ENCODE results near the gene SLC38A10.
A peak's percentile ranks its signal among the peaks of the same experiment; 100 is the strongest.

Gene SLC38A10

GRCh38 chr17:81222906-81223761 is 72.0 kb downstream of the SLC38A10 start, which contains the start of gene CEP131:
CEP131 (minus strand) TSS chr17:81222965; CDS start chr17:81220056, 2,909 bp downstream.
- DNase-seq: peak; percentile 100

GRCh38 chr17:81222620-81222905 is 72.5 kb downstream of the SLC38A10 start:
- DNase-seq: no peak

- DNase-seq: peak; percentile 52
Observed at GRCh38 chr17:81221842-81222619, 73.1 kb downstream of the SLC38A10 start.

- DNase-seq: no peak
Observed at GRCh38 chr17:81221371-81221841, 73.7 kb downstream of the SLC38A10 start.

- no peak for DNase-seq
Observed at GRCh38 chr17:81219476-81220180, 75.5 kb downstream of the SLC38A10 start.

GRCh38 chr17:81218991-81219390 is 76.1 kb downstream of the SLC38A10 start:
- no peak for DNase-seq

- no peak for DNase-seq
Observed at GRCh38 chr17:81218459-81218858, 76.6 kb downstream of the SLC38A10 start.

GRCh38 chr17:81217491-81217890 is 77.6 kb downstream of the SLC38A10 start:
- no peak for DNase-seq

GRCh38 chr17:81213978-81214377 is 81.1 kb downstream of the SLC38A10 start:
- DNase-seq: no peak

- DNase-seq: no peak
Observed at GRCh38 chr17:81212365-81212764, 82.7 kb downstream of the SLC38A10 start.

GRCh38 chr17:81210868-81211267 is 84.2 kb downstream of the SLC38A10 start:
- no peak for DNase-seq

- DNase-seq: no peak
Observed at GRCh38 chr17:81210466-81210865, 84.6 kb downstream of the SLC38A10 start.

- DNase-seq: no peak
Observed at GRCh38 chr17:81209141-81209540, 86.0 kb downstream of the SLC38A10 start.

GRCh38 chr17:81208651-81209050 is 86.5 kb downstream of the SLC38A10 start:
- DNase-seq: no peak

- peak; percentile 33 for DNase-seq
Observed at GRCh38 chr17:81207610-81208581, 87.2 kb downstream of the SLC38A10 start.

GRCh38 chr17:81206657-81207056 is 88.5 kb downstream of the SLC38A10 start:
- no peak for DNase-seq

GRCh38 chr17:81206166-81206565 is 88.9 kb downstream of the SLC38A10 start:
- no peak for DNase-seq

GRCh38 chr17:81204578-81204977 is 90.5 kb downstream of the SLC38A10 start:
- DNase-seq: no peak

GRCh38 chr17:81203136-81203535 is 92.0 kb downstream of the SLC38A10 start:
- no peak for DNase-seq

- DNase-seq: no peak
Observed at GRCh38 chr17:81202318-81202717, 92.8 kb downstream of the SLC38A10 start.

- DNase-seq: peak; percentile 85
Observed at GRCh38 chr17:81200695-81201580, 94.2 kb downstream of the SLC38A10 start.
